ENCODE results near the gene THBS3. TPM values are rescaled to one million over a fixed set of nuclear protein-coding genes. Genes with fewer than 3 reads are reported as not detected.

THBS3 gene
- total and polyA plus RNA-seq, 2 of the 13 experiments (the other 11 are each of a cell fraction or from before 2014, with no cell fraction given): 0.86 to 3.6 TPM

GRCh38 chr1:155227261-155228095, 19.8 kb upstream of the THBS3 start (continued):
- TF ChIP-seq BCL3 (CRISPR knock-in tag; IDR thresholded peaks at IDR 0.05) (no peak), ZKSCAN1 (IDR thresholded peaks at IDR 0.05; ENCODE audit: low read length) (no peak), HOXA7 (CRISPR knock-in tag; IDR thresholded peaks at IDR 0.05) (no peak), FOXO4 (CRISPR knock-in tag; conservative IDR thresholded peaks at IDR 0.05) (no peak), PAWR (CRISPR knock-in tag; IDR thresholded peaks at IDR 0.05; ENCODE audit: borderline replicate concordance) (no peak), SPEN (CRISPR knock-in tag; IDR thresholded peaks at IDR 0.05; ENCODE audit: low read depth) (no peak; the same call in 1 of the 2 replicates), SMAD9 (CRISPR knock-in tag; IDR thresholded peaks at IDR 0.05) (0 out of 2 replicates have a peak, but pooled peaks have one; percentile 6), ZNF224 (CRISPR knock-in tag; IDR thresholded peaks at IDR 0.05) (0 out of 2 replicates have a peak, but pooled peaks have one; percentile 10), HES4 (CRISPR knock-in tag; IDR thresholded peaks at IDR 0.05; ENCODE audit: borderline replicate concordance) (no peak), TEAD2 (CRISPR knock-in tag; IDR thresholded peaks at IDR 0.05) (no peak), ZNF296 (CRISPR knock-in tag; conservative IDR thresholded peaks at IDR 0.05) (no peak), SRY (CRISPR knock-in tag; IDR thresholded peaks at IDR 0.05) (no peak), ZNF20 (CRISPR knock-in tag; IDR thresholded peaks at IDR 0.05) (no peak), POGZ (CRISPR knock-in tag; IDR thresholded peaks at IDR 0.05) (no peak), AGO1 (IDR thresholded peaks at IDR 0.05; ENCODE audit: low read depth, low read length, poor library complexity, severe bottlenecking) (peak; percentile 27), RAD21 (CRISPR knock-in tag; IDR thresholded peaks at IDR 0.05) (no peak), ARNT2 (CRISPR knock-in tag; IDR thresholded peaks at IDR 0.05; ENCODE audit: low read depth) (peak; percentile 64; the same call in 1 of the 2 replicates), IRF1 (CRISPR knock-in tag; IDR thresholded peaks at IDR 0.05; ENCODE audit: low read depth) (no peak), NR2F1 (CRISPR knock-in tag; IDR thresholded peaks at IDR 0.05) (no peak), NR1H2 (CRISPR knock-in tag; IDR thresholded peaks at IDR 0.05; ENCODE audit: borderline replicate concordance, low read depth) (no peak), SAP130 (CRISPR knock-in tag; IDR thresholded peaks at IDR 0.05; ENCODE audit: low read depth) (peak; percentile 82), RARG (CRISPR knock-in tag; IDR thresholded peaks at IDR 0.05; ENCODE audit: low read depth) (no peak), KDM2A (CRISPR knock-in tag; IDR thresholded peaks at IDR 0.05; ENCODE audit: borderline replicate concordance, low read depth) (peak; percentile 61; the same call in 1 of the 2 replicates), MLLT10 (CRISPR knock-in tag; IDR thresholded peaks at IDR 0.05) (no peak)
